ENCODE measurements around the gene MACC1.
"Not testable (repeated sequence)": the region's sequence is repeated elsewhere in the genome, so short reads cannot be mapped to it uniquely, and the experiment has no call there.

MACC1 gene

DNA sequence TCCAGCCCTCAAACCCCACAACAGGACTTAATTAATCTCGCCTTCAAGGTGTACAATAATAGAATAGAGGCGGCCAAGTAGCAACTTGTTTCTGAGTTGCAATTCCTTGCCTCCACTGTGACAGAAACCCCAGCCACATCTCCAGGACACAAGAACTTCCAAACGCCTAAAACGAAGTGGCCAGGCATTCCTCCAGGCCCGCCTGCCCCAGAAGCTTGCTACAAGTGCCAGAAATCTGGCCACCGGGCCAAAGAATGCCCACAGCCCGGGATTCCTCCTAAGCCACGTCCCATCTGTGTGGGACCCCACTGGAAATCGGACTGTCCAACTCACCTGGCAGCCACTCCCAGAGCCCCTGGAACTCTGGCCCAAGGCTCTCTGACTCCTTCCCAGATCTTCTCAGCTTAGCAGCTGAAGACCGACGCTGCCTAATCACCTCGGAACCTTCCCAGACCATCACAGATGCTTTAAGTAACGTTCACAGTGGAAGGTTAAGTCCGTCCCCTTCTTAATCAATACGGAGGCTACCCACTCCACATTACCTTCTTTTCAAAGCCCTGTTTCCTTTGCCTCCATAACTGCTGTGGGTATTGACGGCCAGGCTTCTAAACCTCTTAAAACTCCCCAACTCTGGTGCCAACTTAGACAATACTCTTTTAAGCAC is 94.4 kb downstream of the MACC1 start:
- DNase-seq: not testable (repeated sequence)

GRCh38 chr7:20122073-20122472 is 95.1 kb downstream of the MACC1 start:
- DNase-seq: no peak

- no peak for DNase-seq
Observed at GRCh38 chr7:20121404-20121803, 95.8 kb downstream of the MACC1 start.

GRCh38 chr7:20120611-20121168 is 96.5 kb downstream of the MACC1 start:
- DNase-seq: not testable (repeated sequence)

DNA sequence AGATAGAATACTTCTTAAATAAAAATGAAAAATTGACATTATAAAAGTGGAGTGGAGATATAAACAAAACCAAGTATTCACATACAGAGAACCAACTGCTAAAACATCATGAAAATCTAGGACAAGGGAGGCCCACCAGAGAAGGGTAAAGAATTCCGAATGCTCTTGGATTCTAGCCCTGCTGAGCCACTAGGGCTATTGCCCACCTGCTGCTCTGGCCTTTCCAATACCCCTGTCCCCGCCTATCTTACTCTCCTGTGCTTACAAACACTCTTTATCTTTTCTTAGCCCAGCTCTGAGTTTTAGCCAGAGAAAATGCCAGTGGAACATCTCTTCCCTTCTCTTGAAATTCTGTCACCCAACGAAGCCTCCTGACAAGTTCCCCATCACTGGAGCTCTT is 100.3 kb downstream of the MACC1 start:
- no peak for DNase-seq

GRCh38 chr7:20114468-20114867 is 102.7 kb downstream of the MACC1 start:
- no peak for DNase-seq

- DNase-seq: no peak
Observed at GRCh38 chr7:20113427-20114027, 103.7 kb downstream of the MACC1 start.

DNA sequence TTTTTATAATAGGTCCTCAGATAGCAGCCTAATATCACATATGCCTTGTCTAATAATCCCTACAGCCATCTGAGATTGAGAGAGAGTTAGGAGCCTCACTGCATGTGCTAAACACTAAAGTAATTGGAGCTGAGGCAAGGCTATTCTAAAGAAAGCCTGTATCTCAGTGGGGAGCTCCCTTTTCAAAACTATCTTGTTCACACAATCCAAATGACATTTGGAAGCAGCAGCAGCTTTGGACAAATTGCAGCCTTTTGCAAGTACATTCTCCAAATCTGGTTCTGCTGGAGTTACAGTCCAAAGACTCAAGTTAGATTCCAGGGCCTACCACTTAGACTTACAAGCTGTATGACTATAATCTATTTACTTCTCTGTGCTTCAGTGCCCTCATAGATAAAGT is 104.5 kb downstream of the MACC1 start:
- DNase-seq: no peak

DNA sequence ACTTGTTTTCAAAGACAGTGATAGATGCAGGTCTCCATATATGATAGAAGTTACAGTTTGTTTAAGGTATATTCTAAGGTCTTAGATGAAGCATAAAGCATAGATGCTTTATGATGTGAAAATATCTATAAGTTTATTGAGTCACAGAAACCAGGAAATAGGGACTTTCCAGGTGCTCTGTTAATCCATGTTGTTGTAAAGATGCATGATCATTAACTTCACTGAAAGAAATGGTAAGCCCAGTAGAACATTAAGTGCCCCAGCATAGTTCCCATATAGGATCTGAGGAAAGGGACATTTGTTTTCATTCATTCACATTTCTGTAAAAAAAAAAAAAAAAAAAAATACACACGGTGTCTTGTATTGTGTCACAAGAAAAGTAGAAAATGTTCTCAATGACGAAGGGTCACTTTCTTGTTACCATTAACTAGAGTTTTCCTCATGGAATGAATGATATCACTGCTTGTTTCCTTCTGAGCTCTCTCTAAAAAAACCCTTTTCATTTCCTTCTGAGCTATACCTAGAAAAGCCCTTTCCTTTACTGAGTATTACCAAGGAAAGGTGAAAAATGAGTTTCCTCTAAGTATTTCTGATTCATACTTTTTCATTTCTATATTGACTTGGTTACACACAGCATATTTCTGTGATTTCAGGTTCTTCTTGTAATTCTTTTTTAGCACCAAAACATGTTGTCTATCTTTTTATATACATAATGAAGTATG is 105.2 kb downstream of the MACC1 start:
- DNase-seq: no peak

GRCh38 chr7:20107582-20107981 is 109.6 kb downstream of the MACC1 start:
- no peak for DNase-seq

DNA sequence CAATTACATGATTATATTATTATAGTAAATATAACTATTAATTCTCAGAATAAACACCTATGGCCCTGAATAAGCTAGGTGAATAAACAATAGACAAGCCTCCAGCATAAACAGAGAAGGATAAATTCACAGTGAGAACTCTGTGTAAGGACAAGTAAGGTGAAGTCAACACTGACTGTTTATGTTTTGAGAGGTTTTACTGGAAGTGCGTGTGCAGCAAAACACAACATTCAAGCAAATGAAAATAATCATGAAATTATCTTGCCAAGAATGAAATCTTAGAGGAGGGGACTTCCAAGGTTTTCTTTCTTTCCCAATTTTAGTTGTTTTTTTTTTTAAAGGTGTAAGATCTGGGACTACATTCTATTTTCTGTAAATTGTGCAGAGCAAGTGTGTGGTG is 112.5 kb downstream of the MACC1 start:
- DNase-seq: no peak

DNA sequence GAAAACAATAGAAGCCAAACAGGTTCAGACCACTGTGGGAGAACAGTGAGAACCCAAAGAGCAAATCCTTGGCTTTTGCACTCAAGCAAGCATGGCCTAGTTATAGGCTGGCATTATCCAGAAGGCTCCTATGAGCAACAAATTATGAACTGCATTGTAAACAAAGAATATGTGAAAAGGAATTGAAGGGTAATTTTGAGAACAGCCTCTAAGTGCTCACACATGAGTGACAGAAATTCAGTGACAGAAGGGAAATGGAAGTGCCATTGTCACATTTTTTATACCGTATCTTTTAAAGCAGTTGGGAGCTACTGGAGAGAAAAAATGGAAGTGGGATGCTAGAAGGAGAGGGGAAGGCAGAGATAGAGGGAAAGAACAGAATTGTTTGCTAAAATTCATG is 114.2 kb downstream of the MACC1 start:
- DNase-seq: no peak

GRCh38 chr7:20095862-20096261 is 121.3 kb downstream of the MACC1 start:
- no peak for DNase-seq

DNA sequence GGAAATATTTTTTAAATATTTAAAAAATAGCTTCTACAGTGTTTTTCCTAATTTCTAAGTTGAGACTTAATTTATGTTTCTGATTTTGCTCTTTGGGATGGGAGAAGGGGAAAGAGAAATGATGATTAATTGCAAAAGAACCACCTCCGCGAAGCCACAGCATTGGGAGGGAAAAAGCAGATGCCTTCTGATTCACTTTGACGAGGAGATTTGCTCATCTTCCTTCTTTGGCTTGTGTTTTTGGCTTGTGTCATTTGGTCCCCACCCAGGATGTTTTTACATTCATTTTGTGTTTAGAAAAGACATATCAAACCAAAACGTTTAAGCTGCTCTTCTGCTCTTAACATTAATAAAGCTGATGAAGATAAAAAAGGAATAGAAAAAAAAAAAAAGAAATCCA is 121.7 kb downstream of the MACC1 start:
- no peak for DNase-seq

DNA sequence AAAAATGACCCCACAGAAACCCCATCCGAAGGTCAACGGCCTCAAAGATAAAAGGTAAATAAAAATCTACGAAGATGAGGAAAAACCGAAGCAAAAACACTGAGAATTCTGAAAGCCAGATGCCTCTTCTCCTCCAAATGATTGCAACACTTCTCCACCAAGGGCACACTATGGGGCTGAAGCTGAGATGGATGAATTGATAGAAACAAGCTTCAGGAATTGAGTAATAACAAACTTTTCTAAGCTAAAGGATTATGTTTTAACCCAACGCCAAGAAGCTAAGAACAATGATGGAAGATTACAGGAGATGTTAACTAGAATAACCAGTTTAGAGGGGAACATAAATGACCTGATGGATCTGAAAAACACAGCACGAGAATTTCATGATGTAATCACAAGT is 127.8 kb downstream of the MACC1 start:
- no peak for DNase-seq

GRCh38 chr7:20085086-20085485 is 132.1 kb downstream of the MACC1 start:
- no peak for DNase-seq
